Measurements from ENCODE around the gene JSRP1.

DNA sequence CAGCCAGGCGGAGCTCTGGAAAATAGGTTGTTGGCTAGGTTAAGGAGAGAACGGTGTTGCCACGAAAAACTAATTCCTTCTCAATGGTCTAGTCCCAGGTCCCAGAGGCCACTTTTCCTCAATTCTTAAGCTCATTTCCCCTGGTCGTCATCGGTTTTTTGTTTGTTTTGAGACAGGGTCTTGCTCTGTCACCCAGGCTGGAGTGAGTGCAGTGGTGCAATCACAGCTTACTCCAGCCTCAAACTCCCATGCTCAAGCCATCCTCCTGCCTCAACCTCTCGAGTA, 18.4 kb downstream of the JSRP1 start:
- TF ChIP-seq POLR2AphosphoS5 (IDR thresholded peaks at IDR 0.05; ENCODE audit: low read depth, low read length) (no peak), TAF1 (IDR thresholded peaks at IDR 0.05; ENCODE audit: borderline replicate concordance, low read depth, low read length) (no peak), POLR2A (IDR thresholded peaks at IDR 0.05; ENCODE audit: low read depth, low read length) (no peak)
